Heart left ventricle (tissue), 16 donors: Measurements from ENCODE around the gene RAB5IF. TPM values are rescaled to one million over a fixed set of nuclear protein-coding genes. Genes with fewer than 3 reads are reported as not detected.

Experiments used
- ATAC-seq, 4 donors: fragments of 200-7000 bp; cut with Tn5 transposase; one replicate each; pipeline ENCODE4 v1.9.1; 2020 to 2022; ENCODE audit warnings: moderate library complexity in 4 of 4, mild to moderate bottlenecking in 3 of 4, moderate number of reproducible peaks in 1 of 4
- DNase-seq, 5 donors: peaks; one replicate each; pipeline ENCODE4 v3.0.0-alpha.2; 2020
- H3K27ac ChIP-seq, 12 donors: fragments of 200-600 bp; sonication (generic) in 4 of 12; one replicate each; pipeline versions ENCODE4 v1.5.0 to v1.8.0; 2016 to 2022; ENCODE audit warnings: mild to moderate bottlenecking in 2 of 12
- H3K27me3 ChIP-seq, 9 donors: fragments of 200-600 bp; sonication (generic) in 2 of 9; one replicate each; pipeline versions ENCODE4 v1.5.1 to v1.8.0; 2016 to 2022; ENCODE audit warnings: mild to moderate bottlenecking in 3 of 9
- H3K36me3 ChIP-seq, 9 donors: fragments of 200-600 bp; sonication (generic) in 2 of 9; one replicate each; pipeline versions ENCODE4 v1.5.0 to v1.8.0; 2018 to 2022; ENCODE audit warnings: mild to moderate bottlenecking in 2 of 9
- H3K4me1 ChIP-seq, 12 donors: fragments of 200-600 bp; sonication (generic) in 4 of 12; one replicate each; pipeline versions ENCODE4 v1.5.0 to v1.8.0; 2016 to 2022; ENCODE audit warnings: mild to moderate bottlenecking in 3 of 12
- H3K4me3 ChIP-seq, 12 donors: fragments of 200-600 bp; sonication (generic) in 4 of 12; one replicate each; pipeline versions ENCODE4 v1.5.0 to v1.8.0; 2017 to 2022; ENCODE audit warnings: mild to moderate bottlenecking in 9 of 12, moderate library complexity in 4 of 12
- H3K9me3 ChIP-seq, 12 donors: fragments of 200-600 bp; sonication (generic) in 4 of 12; one replicate each; pipeline versions ENCODE4 v1.5.0 to v1.8.0; 2016 to 2022; ENCODE audit warnings: mild to moderate bottlenecking in 1 of 12
- POLR2A ChIP-seq, 2 donors: fragments of 450-650 bp; IDR thresholded peaks; one replicate each; pipeline ENCODE4 v1.6.1; 2017; ENCODE audit warnings: antibody characterized with exemption in 2 of 2, mild to moderate bottlenecking in 2 of 2, moderate library complexity in 2 of 2
- WGBS, 4 donors: extraction: QIAGEN DNeasy Blood & Tissue Kit in 2 of 4; methylation state at CpG; one replicate each; pipeline versions ENCODE4 v1.1.5 to v1.1.7; 2013 to 2018; 5-methylcytosine and 5-hydroxymethylcytosine counted together
- intact Hi-C, 10 donors: fragments of 100-400 bp; cut with DNase I; formaldehyde crosslinking; loops; one replicate each; pipeline versions ENCODE4 v1.11.1 to v1.14.2; 2022
- polyA plus RNA-seq, 2 donors: library from polyadenylated mRNA; stranded (reverse); fragments of 200-250 nt; gene quantifications; one replicate each; pipeline ENCODE4 v1.2.3, GENCODE V29; 2013
- total RNA-seq, 9 donors: library from RNA; depleted of rRNA in 2 of 9; stranded (reverse); fragments of >200 nt in 2 of 9; fragmentation: NEBNext Ultra II Directional in 3 of 9; extraction: Animal tissue kit (Norgen Biotek cat#: 25700) in 3 of 9; gene quantifications; one replicate each; pipeline versions ENCODE4 v1.1.0 to v1.2.4, GENCODE V29; 2016 to 2023
- TF ChIP-seq, protein P1 (sequence below), 12 donors: fragments of 200-600 bp; sonication (generic) in 4 of 12; IDR thresholded peaks; one replicate each; pipeline versions ENCODE4 v1.5.0 to v1.8.0; 2018 to 2022; ENCODE audit warnings: antibody characterized with exemption in 12 of 12, mild to moderate bottlenecking in 5 of 12
- donor health status: ischemic (EF 13 %, LVEDD 7.1; RV severe dilation, severe dysfunction).
- donor health status: healthy with polysubstance abuse.
- donor health status: DM: no; HTN: yes; CAD: no.
- donor health status: DM: no; HTN: no; CAD: no.
- donor health status: ischemic (EF 25% LVEDD 6.9; RV normal size, moderate dysfunction).
- donor health status: ischemic (EF 25% LVEDD 5.7; RV mildly dilated, moderate dysfunction).
- donor health status: healthy.
- donor health status: DM: yes; HTN: yes; CAD: no.
- donor health status: ischemic (EF 35%, LVEDD 5.7; RV mildly dilated, moderate dysfunction).
- donor health status: nonischemic (EF 11% LVEDD 7.7; RV severe dilation, severe dysfunction).
- donor health status: DM: yes; HTN: yes; CAD: no.
- donor health status: PGD.
- donor health status: ischemic (EF 29% LVEDD 5.4; RV normal size, mild dysfunction).
- donor health status: nonischemic (EF 23%, LVEDD 6.1; RV moderate dilation, normal function).

Gene RAB5IF
- total and polyA plus RNA-seq, 11 donors, result 35.5 to 101 (median 63.1) TPM

DNA sequence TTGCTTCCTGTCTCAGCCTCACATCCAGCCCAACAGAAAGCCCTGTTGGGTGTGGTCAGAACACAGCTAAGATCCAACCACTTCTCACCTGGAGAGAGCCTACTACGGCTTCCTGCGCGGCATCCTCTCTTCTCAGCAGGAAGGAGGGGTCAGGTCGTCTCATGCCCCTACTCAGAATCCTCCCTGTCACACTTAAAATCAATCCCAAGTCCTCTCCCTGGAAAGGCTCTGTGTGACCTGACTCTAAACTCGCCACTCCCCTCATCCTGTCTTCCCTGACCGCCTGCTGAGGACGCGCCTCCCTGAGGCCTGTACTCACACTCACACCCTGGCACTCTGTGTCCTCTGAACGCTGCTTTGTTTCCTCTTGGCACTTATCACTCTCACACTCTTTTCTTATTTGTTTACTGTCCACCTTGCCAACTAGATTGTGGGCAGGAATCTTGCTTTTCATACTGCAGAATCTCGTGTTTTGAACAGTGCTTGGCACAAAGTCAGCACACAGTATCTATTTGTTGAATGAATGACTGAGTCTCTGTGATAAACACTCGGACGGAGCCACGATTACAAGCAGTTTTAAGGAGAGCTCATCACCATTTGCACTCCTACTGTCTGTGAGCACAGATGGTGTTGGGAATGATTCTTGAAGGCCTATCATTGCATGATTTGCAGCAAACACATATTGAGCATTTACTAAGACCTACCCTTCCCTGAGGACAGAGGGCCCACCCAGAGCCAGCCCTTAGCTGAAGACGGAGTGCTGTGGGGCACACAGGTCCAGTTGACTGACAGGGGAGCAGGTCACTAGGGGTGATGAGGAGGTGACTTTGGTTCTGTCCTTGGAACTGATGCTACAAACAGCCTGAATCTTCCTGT lies 18.7 kb downstream of the RAB5IF start:
- H3K4me3 ChIP-seq, result no peak overlapping the region
- H3K27me3 ChIP-seq, result no peaks in the 10 kb centered on the region
- 30 to 51% (median 39%) methylated on average over 13 to 14 of the region's 14 CpGs for WGBS, 4 donors
- peak in 1 of 5 donors; percentile 43 for DNase-seq
- peak; percentile 82 to 95 (median 83) for ATAC-seq
- H3K4me1 ChIP-seq, result peaks cover 0 to 10% (median 2%) of the 10 kb centered on the region in 12 donors
- H3K27ac ChIP-seq, result peak overlapping the region in 1 of 12 donors; percentile 10
- H3K9me3 ChIP-seq, result no peaks in the 10 kb centered on the region
- H3K36me3 ChIP-seq, result no peaks in the 10 kb centered on the region
- intact Hi-C loops, result loop anchor here in 1 of 10 donors (10.0 kb wide), 1 partner anchor 60 kb away; no protein-coding TSS in a partner anchor
- TF ChIP-seq, protein P1, sequence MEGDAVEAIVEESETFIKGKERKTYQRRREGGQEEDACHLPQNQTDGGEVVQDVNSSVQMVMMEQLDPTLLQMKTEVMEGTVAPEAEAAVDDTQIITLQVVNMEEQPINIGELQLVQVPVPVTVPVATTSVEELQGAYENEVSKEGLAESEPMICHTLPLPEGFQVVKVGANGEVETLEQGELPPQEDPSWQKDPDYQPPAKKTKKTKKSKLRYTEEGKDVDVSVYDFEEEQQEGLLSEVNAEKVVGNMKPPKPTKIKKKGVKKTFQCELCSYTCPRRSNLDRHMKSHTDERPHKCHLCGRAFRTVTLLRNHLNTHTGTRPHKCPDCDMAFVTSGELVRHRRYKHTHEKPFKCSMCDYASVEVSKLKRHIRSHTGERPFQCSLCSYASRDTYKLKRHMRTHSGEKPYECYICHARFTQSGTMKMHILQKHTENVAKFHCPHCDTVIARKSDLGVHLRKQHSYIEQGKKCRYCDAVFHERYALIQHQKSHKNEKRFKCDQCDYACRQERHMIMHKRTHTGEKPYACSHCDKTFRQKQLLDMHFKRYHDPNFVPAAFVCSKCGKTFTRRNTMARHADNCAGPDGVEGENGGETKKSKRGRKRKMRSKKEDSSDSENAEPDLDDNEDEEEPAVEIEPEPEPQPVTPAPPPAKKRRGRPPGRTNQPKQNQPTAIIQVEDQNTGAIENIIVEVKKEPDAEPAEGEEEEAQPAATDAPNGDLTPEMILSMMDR (IDR thresholded peaks at IDR 0.05), result no peak
- TF ChIP-seq POLR2A (IDR thresholded peaks at IDR 0.05), result no peak

DNA sequence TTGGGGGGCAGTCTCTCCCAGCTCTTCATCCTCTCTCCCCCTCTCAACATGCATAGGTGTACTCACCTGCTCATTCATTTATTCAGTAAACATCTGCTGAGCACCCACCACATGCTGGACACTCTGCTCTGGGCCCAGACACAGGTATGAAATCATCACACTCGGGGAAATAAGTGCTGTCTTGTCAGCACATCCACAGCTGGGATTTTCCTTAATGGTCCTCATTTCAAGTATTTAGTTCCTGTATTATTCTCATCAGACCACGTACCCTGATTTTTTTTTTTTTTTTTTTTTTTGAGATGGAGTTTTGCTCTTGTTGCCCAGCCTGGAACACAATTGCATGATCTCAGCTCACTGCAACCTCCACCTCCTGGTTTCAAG lies 19.4 kb downstream of the RAB5IF start:
- intact Hi-C loops, result loop anchor here in 1 of 10 donors (10.0 kb wide), 1 partner anchor 60 kb away; no protein-coding TSS in a partner anchor
- no peaks in the 10 kb centered on the region for H3K36me3 ChIP-seq
- DNase-seq, result no peak
- no peaks in the 10 kb centered on the region for H3K27me3 ChIP-seq
- no peak for ATAC-seq
- H3K9me3 ChIP-seq, result no peaks in the 10 kb centered on the region
- peaks cover 0 to 16% (median 2%) of the 10 kb centered on the region in 12 donors for H3K4me1 ChIP-seq
- no peak overlapping the region for H3K4me3 ChIP-seq
- H3K27ac ChIP-seq, result no peak overlapping the region
- WGBS, 4 donors, result 72 to 89% (median 80%) methylated on average over 2 of the region's 2 CpGs
- TF ChIP-seq, protein P1 (IDR thresholded peaks at IDR 0.05), result no peak
- no peak for TF ChIP-seq POLR2A (IDR thresholded peaks at IDR 0.05)

DNA sequence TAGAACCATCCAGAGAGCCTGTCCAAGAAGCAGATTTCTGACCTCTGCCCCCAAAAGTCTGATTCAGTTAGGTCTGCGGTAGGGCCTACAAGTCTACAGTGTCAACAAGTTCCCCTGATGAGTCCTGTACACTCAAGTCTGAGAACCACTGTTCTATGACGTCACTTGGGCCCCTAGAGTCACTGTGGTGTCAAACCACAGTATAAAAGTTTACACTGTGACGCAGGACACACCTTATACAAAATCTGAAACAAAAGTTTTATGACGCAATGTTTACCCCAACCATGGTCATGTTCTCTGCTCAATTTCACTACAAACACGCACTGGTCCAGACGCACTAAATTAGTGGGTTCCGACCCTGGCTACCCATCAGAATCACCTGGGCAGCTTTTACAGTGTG lies 22.5 kb downstream of the RAB5IF start:
- Histone ChIP-seq H3K4me3 (no peak overlapping the region), H3K4me1 (peaks cover 0 to 25% (median 2%) of the 10 kb centered on the region in 12 donors), H3K9me3 (no peaks in the 10 kb centered on the region), H3K27me3 (no peaks in the 10 kb centered on the region), H3K36me3 (no peaks in the 10 kb centered on the region), H3K27ac (no peak overlapping the region)
- intact Hi-C loops, result loop anchor here in 1 of 10 donors (10.0 kb wide), 1 partner anchor 57 kb away; no protein-coding TSS in a partner anchor
- DNase-seq, result no peak
- TF ChIP-seq, protein P1 (IDR thresholded peaks at IDR 0.05), result no peak
- no peak for TF ChIP-seq POLR2A (IDR thresholded peaks at IDR 0.05)
- ATAC-seq, result no peak
- WGBS, 4 donors, result 89 to 96% (median 92%) methylated on average over 7 of the region's 7 CpGs
